GM18951 (cell line): Measurements from ENCODE around the gene SFXN1.
"Not testable (repeated sequence)": the region's sequence is repeated elsewhere in the genome, so short reads cannot be mapped to it uniquely, and the experiment has no call there.

Experiments used
- POLR2A ChIP-seq: IDR thresholded peaks from 4 replicates; pipeline ENCODE4 v1.6.1; 2011; ENCODE audit warnings: mild to moderate bottlenecking; ENCODE audit not compliant: insufficient read length, insufficient read depth; ENCODE audit errors: extremely low read depth
- in situ Hi-C: fragments of 300-500 bp; cut with MboI; formaldehyde crosslinking; loops from one replicate; pipeline ENCODE4 v1.12.0; 2022; ENCODE audit warnings: low sequenced_read_pairs, mixed read lengths, inconsistent platforms; ENCODE audit not compliant: unreplicated experiment

The SFXN1 gene

GRCh38 chr5:175491223-175491622 lies 12.9 kb downstream of the SFXN1 start:
- in situ Hi-C loops: no loop called here
- TF ChIP-seq POLR2A: no peak

GRCh38 chr5:175493260-175493659 lies 14.9 kb downstream of the SFXN1 start:
- no peak for TF ChIP-seq POLR2A
- in situ Hi-C loops: no loop called here

- no peak for TF ChIP-seq POLR2A
- in situ Hi-C loops: no loop called here
Observed at GRCh38 chr5:175493726-175494125, 15.4 kb downstream of the SFXN1 start.

- in situ Hi-C loops: no loop called here
Observed at GRCh38 chr5:175494264-175495183, 16.2 kb downstream of the SFXN1 start.

GRCh38 chr5:175501759-175502158 lies 23.4 kb downstream of the SFXN1 start:
- in situ Hi-C loops: no loop called here
- no peak for TF ChIP-seq POLR2A

More at GRCh38 chr5:175494264-175495183, 16.2 kb downstream of the SFXN1 start:
- TF ChIP-seq POLR2A: no peak

- in situ Hi-C loops: not testable (repeated sequence)
Observed at GRCh38 chr5:175507671-175508070, 29.3 kb downstream of the SFXN1 start.

GRCh38 chr5:175508896-175509295 lies 30.5 kb downstream of the SFXN1 start:
- in situ Hi-C loops: no loop called here
- no peak for TF ChIP-seq POLR2A

- no peak for TF ChIP-seq POLR2A
- in situ Hi-C loops: no loop called here
Observed at GRCh38 chr5:175513297-175513696, 34.9 kb downstream of the SFXN1 start.

- in situ Hi-C loops: no loop called here
- no peak for TF ChIP-seq POLR2A
Observed at GRCh38 chr5:175513726-175514125, 35.4 kb downstream of the SFXN1 start.

- no peak for TF ChIP-seq POLR2A
- in situ Hi-C loops: no loop called here
Observed at GRCh38 chr5:175516933-175517823, 38.8 kb downstream of the SFXN1 start.

GRCh38 chr5:175517824-175518450 lies 39.6 kb downstream of the SFXN1 start:
- TF ChIP-seq POLR2A: no peak
- in situ Hi-C loops: no loop called here

- in situ Hi-C loops: no loop called here
- no peak for TF ChIP-seq POLR2A
Observed at GRCh38 chr5:175519006-175519405, 40.6 kb downstream of the SFXN1 start.

- TF ChIP-seq POLR2A: no peak
- in situ Hi-C loops: no loop called here
Observed at GRCh38 chr5:175520321-175520720, 42.0 kb downstream of the SFXN1 start.
